Osteoblast (primary cell): Measurements from ENCODE around the gene SLC37A2. TPM values are rescaled to one million over a fixed set of nuclear protein-coding genes. Genes with fewer than 3 reads are reported as not detected.

Experiments used
- DNase-seq: peaks from one replicate; pipeline ENCODE4 v3.0.0; 2011; ENCODE audit warnings: low spot score, mixed read lengths; ENCODE audit not compliant: insufficient read length; ENCODE audit errors: missing footprints
- H2AFZ ChIP-seq: 2 replicates; pipeline ENCODE4 v1.6.0; 2011; ENCODE audit warnings: mild to moderate bottlenecking, low read length
- H3K27ac ChIP-seq: 2 replicates; pipeline ENCODE4 v1.5.1; 2011; ENCODE audit warnings: mild to moderate bottlenecking, low read depth, low read length, moderate library complexity
- H3K27me3 ChIP-seq: 2 replicates; pipeline ENCODE4 v1.6.0; 2012; ENCODE audit warnings: mild to moderate bottlenecking, control low read depth, inconsistent platforms, low read length, moderate library complexity; ENCODE audit not compliant: insufficient read depth
- H3K36me3 ChIP-seq: 2 replicates; pipeline ENCODE4 v1.5.1; 2011; ENCODE audit warnings: mild to moderate bottlenecking, low read length, control low read depth, moderate library complexity; ENCODE audit not compliant: insufficient read depth
- H3K4me1 ChIP-seq: 2 replicates; pipeline ENCODE4 v1.5.1; 2011; ENCODE audit warnings: mild to moderate bottlenecking, low read length, control low read depth, moderate library complexity; ENCODE audit not compliant: insufficient read depth
- H3K4me2 ChIP-seq: 2 replicates; pipeline ENCODE4 v1.6.0; 2011; ENCODE audit warnings: mild to moderate bottlenecking, low read length; ENCODE audit not compliant: insufficient read depth
- H3K4me3 ChIP-seq: fragments of 200-600 bp; sonication (generic); 3 replicates; pipeline ENCODE4 v1.5.1; 2012; ENCODE audit warnings: mild to moderate bottlenecking, low read length, inconsistent platforms; ENCODE audit not compliant: insufficient read depth
- H3K79me2 ChIP-seq: 2 replicates; pipeline ENCODE4 v1.6.0; 2012; ENCODE audit warnings: mild to moderate bottlenecking, low read length, control low read depth, inconsistent platforms; ENCODE audit not compliant: insufficient read depth
- H3K9me3 ChIP-seq: 2 replicates; pipeline ENCODE4 v1.5.1; 2011; ENCODE audit warnings: low read depth, low read length, control low read depth
- H4K20me1 ChIP-seq: 2 replicates; pipeline ENCODE4 v1.6.0; 2012; ENCODE audit warnings: mild to moderate bottlenecking, low read length, control low read depth; ENCODE audit not compliant: insufficient read depth
- CTCF ChIP-seq: IDR thresholded peaks from 2 replicates; pipeline ENCODE4 v1.5.1; 2011; ENCODE audit warnings: mild to moderate bottlenecking, low read depth, low read length, moderate library complexity; ENCODE audit errors: extremely low read depth
- total RNA-seq: library from RNA; depleted of rRNA; stranded (reverse); fragments of >200 nt; gene quantifications from 2 replicates; pipeline ENCODE4 v1.2.3, GENCODE V29; 2012

The SLC37A2 gene
- total RNA-seq, 1 donor, result 0.36 TPM

DNA sequence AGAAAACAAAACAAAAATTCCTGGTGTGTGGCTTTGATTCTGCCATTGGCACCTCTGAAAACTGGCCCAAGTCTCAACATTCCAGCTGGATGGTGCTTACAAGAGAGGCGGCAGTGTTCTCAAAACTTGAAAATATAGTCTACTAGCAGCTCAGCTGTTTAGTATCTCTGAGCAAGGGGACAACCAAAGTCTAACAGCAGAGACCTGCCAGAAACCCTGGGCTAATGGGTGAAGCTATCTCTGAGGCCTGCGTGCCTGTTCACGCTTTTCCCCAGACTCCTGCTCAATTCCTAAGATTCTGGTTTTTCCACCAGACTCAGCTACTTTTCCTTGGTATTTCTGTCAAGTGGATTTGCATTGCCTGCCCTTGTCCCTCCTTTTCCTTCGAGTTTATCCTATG, 30.4 kb downstream of the SLC37A2 start:
- Histone ChIP-seq H3K4me1 (peaks cover 11% of the 10 kb centered on the region), H2AFZ (no peak overlapping the region), H3K27me3 (no peaks in the 10 kb centered on the region), H3K79me2 (no peaks in the 10 kb centered on the region), H4K20me1 (no peaks in the 10 kb centered on the region), H3K4me3 (no peak overlapping the region), H3K9me3 (no peaks in the 10 kb centered on the region), H3K4me2 (no peak overlapping the region), H3K36me3 (no peaks in the 10 kb centered on the region), H3K27ac (no peak overlapping the region)
- TF ChIP-seq CTCF, result no peak
- DNase-seq, result no peak

- Histone ChIP-seq H3K4me1 (peaks cover 11% of the 10 kb centered on the region), H3K4me3 (no peak overlapping the region), H3K36me3 (no peaks in the 10 kb centered on the region), H3K9me3 (no peaks in the 10 kb centered on the region), H3K79me2 (no peaks in the 10 kb centered on the region), H3K4me2 (no peak overlapping the region), H4K20me1 (no peaks in the 10 kb centered on the region), H2AFZ (no peak overlapping the region), H3K27me3 (no peaks in the 10 kb centered on the region), H3K27ac (no peak overlapping the region)
- DNase-seq, result no peak
- no peak for TF ChIP-seq CTCF
These were observed 31.6 kb downstream of the SLC37A2 start for GRCh38 chr11:125094731-125095130.

- no peaks in the 10 kb centered on the region for H3K27me3 ChIP-seq
- H3K4me1 ChIP-seq, result no peaks in the 10 kb centered on the region
- no peak for TF ChIP-seq CTCF
- no peak overlapping the region for H3K4me2 ChIP-seq
- H3K36me3 ChIP-seq, result peaks cover 7% of the 10 kb centered on the region
- no peak overlapping the region for H2AFZ ChIP-seq
- no peaks in the 10 kb centered on the region for H4K20me1 ChIP-seq
- no peak overlapping the region for H3K27ac ChIP-seq
- no peak overlapping the region for H3K4me3 ChIP-seq
- DNase-seq, result peak; percentile 37
- no peaks in the 10 kb centered on the region for H3K79me2 ChIP-seq
- H3K9me3 ChIP-seq, result no peaks in the 10 kb centered on the region
These were observed 37.0 kb downstream of the SLC37A2 start for GRCh38 chr11:125100136-125100535.

DNA sequence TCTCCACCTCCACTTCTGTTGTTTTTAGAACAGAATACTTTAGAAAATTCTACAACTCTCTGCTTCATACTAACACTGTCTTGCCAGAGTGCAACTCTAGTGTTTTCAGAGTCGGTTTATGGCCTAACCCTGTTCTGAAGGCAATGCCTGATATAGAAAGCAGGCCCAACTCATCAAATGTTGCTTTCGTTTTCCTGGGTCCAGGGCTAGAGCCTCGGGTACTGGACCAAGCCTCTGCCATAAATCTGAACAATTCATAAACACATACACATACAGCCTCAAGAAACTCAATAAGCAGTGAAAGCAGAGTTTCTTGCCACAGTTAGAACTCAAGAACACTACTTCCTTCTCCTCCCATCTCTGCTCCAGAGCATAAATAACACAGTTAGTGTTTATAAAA, 38.5 kb downstream of the SLC37A2 start:
- Histone ChIP-seq H3K27ac (no peak overlapping the region), H3K36me3 (peaks cover 7% of the 10 kb centered on the region), H4K20me1 (no peaks in the 10 kb centered on the region), H3K79me2 (no peaks in the 10 kb centered on the region), H3K4me2 (no peak overlapping the region), H3K27me3 (no peaks in the 10 kb centered on the region), H3K9me3 (no peaks in the 10 kb centered on the region), H3K4me3 (no peak overlapping the region), H2AFZ (no peak overlapping the region), H3K4me1 (no peaks in the 10 kb centered on the region)
- no peak for TF ChIP-seq CTCF
- DNase-seq, result peak; percentile 67
